Progenitor cell of endocrine pancreas (in vitro differentiated cells): Measurements from ENCODE around the gene ASB5. TPM values are rescaled to one million over a fixed set of nuclear protein-coding genes. Genes with fewer than 3 reads are reported as not detected.

Source experiments
- DNase-seq: peaks from one replicate; pipeline ENCODE4 v3.0.0; 2021; ENCODE audit warnings: low spot score; ENCODE audit not compliant: unreplicated experiment
- H3K27ac Mint-ChIP-seq: 2 replicates; pipeline ENCODE4 v1.8.0; 2021; ENCODE audit warnings: mild to moderate bottlenecking, moderate library complexity, mixed read lengths
- H3K27me3 Mint-ChIP-seq: 2 replicates; pipeline ENCODE4 v1.8.0; 2021; ENCODE audit warnings: mixed read lengths
- H3K36me3 Mint-ChIP-seq: 2 replicates; pipeline ENCODE4 v1.8.0; 2022; ENCODE audit warnings: mixed read lengths; ENCODE audit not compliant: insufficient read depth
- H3K4me1 Mint-ChIP-seq: 2 replicates; pipeline ENCODE4 v1.8.0; 2021; ENCODE audit warnings: low read depth, mixed read lengths
- H3K4me3 Mint-ChIP-seq: 2 replicates; pipeline ENCODE4 v1.8.0; 2021; ENCODE audit warnings: low read depth, mild to moderate bottlenecking, moderate library complexity, mixed read lengths
- H3K9me3 Mint-ChIP-seq: 2 replicates; pipeline ENCODE4 v1.8.0; 2021; ENCODE audit warnings: low read depth, mixed read lengths
- total RNA-seq: library from RNA; stranded (reverse); gene quantifications from 2 replicates; pipeline ENCODE4 v1.2.1, GENCODE V29; 2021
- TF ChIP-seq, protein P1 (sequence below): fragments of 200-600 bp; sonication (generic); IDR thresholded peaks from one replicate; pipeline ENCODE4 v1.5.0; 2021; ENCODE audit warnings: antibody characterized with exemption, mild to moderate bottlenecking; ENCODE audit not compliant: unreplicated experiment

Gene ASB5
- total RNA-seq, 1 donor from 2014 or later: 0.50 TPM

DNA sequence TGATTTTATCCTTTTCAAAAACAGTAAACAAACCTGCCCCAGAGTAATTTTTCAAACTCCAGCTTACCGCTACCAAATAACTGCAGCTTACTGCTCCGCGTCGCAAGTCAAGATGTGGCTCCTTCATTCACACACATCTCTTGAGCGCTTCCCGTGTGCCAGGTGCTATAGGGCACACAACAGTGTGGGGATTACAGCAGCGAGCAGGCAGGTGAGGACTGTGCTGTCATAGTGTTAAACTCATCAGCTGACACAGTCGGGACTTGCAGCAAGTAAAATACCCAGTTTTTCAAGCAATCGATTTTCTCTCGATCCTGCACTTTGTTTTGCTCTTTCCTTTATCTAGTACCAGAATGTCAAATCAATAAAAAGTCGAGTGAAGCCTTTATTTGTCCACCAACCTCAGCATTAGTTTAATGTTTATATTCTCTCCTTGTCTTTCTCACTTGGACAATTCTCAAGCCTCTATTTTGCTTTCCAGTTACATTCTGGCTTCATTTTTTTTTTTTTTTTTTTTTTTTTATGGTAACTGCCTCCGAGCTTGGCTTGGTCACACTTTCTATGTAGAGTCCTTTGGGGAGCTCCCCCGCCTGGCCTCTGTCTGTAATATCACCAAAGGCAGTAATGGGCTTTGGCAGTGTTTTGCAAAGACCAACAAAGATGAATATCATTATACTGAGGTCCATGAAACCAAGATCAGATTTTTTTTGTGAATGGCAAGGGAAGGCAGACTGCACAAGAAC is 8.3 kb upstream of the ASB5 start:
- Mint-ChIP-seq H3K36me3 (no peaks in the 10 kb centered on the region), H3K27me3 (no peaks in the 10 kb centered on the region), H3K4me1 (peaks cover 9% of the 10 kb centered on the region), H3K9me3 (peaks cover 3% of the 10 kb centered on the region), H3K27ac (peak overlapping the region; percentile 76), H3K4me3 (peak overlapping the region; percentile 66)
- DNase-seq: peak; percentile 18
- TF ChIP-seq, protein P1, sequence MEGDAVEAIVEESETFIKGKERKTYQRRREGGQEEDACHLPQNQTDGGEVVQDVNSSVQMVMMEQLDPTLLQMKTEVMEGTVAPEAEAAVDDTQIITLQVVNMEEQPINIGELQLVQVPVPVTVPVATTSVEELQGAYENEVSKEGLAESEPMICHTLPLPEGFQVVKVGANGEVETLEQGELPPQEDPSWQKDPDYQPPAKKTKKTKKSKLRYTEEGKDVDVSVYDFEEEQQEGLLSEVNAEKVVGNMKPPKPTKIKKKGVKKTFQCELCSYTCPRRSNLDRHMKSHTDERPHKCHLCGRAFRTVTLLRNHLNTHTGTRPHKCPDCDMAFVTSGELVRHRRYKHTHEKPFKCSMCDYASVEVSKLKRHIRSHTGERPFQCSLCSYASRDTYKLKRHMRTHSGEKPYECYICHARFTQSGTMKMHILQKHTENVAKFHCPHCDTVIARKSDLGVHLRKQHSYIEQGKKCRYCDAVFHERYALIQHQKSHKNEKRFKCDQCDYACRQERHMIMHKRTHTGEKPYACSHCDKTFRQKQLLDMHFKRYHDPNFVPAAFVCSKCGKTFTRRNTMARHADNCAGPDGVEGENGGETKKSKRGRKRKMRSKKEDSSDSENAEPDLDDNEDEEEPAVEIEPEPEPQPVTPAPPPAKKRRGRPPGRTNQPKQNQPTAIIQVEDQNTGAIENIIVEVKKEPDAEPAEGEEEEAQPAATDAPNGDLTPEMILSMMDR: peak; percentile 61

DNA sequence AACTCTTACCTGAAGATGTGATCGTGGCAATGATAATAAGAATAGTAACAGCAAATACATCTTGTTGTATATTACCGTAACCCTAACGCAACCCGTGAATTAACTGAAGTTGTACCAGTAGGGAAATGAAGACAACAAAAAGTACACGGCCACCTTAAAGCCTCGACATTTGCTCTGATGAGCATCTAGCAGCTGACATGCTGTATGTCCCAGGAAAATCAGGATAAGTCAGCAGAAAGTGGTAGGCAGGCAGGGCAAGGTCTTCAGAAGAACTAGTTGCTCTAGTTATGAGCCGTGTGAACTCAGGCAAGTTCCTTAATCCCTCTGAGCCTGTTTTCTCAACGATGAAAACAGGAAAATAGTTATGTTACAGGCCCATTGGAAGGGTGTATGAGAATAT is 7.7 kb upstream of the ASB5 start:
- TF ChIP-seq, protein P1: no peak

GRCh38 chr4:176274441-176274840 is 5.4 kb upstream of the ASB5 start:
- Mint-ChIP-seq H3K4me1 (peaks cover 9% of the 10 kb centered on the region), H3K4me3 (no peak overlapping the region), H3K36me3 (no peaks in the 10 kb centered on the region), H3K27me3 (no peaks in the 10 kb centered on the region), H3K9me3 (no peaks in the 10 kb centered on the region), H3K27ac (no peak overlapping the region)
- DNase-seq: no peak
- TF ChIP-seq, protein P1: no peak

More for the DNA sequence above, 7.7 kb upstream of the ASB5 start:
- H3K27me3 Mint-ChIP-seq: no peaks in the 10 kb centered on the region
- no peaks in the 10 kb centered on the region for H3K36me3 Mint-ChIP-seq
- peaks cover 3% of the 10 kb centered on the region for H3K9me3 Mint-ChIP-seq
- DNase-seq: no peak
- peak overlapping the region; percentile 66 for H3K4me3 Mint-ChIP-seq
- H3K27ac Mint-ChIP-seq: no peak overlapping the region
- peaks cover 9% of the 10 kb centered on the region for H3K4me1 Mint-ChIP-seq

DNA sequence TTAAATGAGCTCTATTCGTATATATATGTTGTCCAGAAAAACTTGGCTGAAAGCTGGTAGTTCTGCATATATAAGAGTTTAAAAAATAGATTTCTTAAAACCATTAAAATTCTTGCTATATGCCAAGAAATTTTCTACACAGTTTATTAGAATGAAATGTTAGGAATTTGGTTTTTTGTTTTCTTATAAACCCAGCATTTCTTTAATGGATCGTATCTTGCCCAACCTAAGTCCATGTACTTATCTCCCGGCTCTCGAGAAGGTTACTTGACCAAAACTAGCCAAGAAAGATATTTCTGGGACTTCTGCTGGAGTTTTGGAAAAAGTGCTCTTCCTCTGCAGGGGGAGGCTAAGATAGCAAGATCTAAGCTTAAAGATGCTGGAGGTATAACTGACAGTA is 4.7 kb upstream of the ASB5 start:
- no peak for DNase-seq
- no peak overlapping the region for H3K4me3 Mint-ChIP-seq
- no peak overlapping the region for H3K27ac Mint-ChIP-seq
- H3K27me3 Mint-ChIP-seq: no peaks in the 10 kb centered on the region
- H3K4me1 Mint-ChIP-seq: peaks cover 9% of the 10 kb centered on the region
- no peaks in the 10 kb centered on the region for H3K36me3 Mint-ChIP-seq
- H3K9me3 Mint-ChIP-seq: no peaks in the 10 kb centered on the region
- TF ChIP-seq, protein P1: no peak

DNA sequence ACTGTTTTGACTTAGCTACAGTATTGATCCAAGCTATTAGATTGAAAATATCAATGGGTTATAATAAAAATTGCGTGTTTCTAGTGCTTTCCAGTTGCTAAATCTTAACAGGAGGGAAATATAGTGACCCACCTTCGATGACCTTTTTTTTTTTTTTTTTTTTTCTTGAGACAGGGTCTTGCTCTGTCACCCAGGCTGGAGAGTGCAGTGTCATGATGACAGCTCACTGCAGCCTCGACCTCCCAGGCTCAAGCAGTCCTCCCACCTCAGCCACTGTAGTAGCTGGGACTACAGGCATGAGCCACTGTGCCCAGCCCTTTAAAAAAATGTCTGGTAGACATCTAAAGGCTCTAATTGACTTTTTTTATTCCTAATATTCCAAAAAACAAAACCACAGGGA is 3.8 kb upstream of the ASB5 start:
- DNase-seq: no peak
- H3K9me3 Mint-ChIP-seq: no peaks in the 10 kb centered on the region
- peaks cover 9% of the 10 kb centered on the region for H3K4me1 Mint-ChIP-seq
- H3K4me3 Mint-ChIP-seq: no peak overlapping the region
- no peaks in the 10 kb centered on the region for H3K27me3 Mint-ChIP-seq
- TF ChIP-seq, protein P1: no peak
- no peaks in the 10 kb centered on the region for H3K36me3 Mint-ChIP-seq
- H3K27ac Mint-ChIP-seq: no peak overlapping the region
